ENCODE measurements around the gene GUCA1C. TPM values are rescaled to one million over a fixed set of nuclear protein-coding genes. Genes with fewer than 3 reads are reported as not detected.

GUCA1C gene
- total RNA-seq, 1 experiment from 2014 or later, result not detected

DNA sequence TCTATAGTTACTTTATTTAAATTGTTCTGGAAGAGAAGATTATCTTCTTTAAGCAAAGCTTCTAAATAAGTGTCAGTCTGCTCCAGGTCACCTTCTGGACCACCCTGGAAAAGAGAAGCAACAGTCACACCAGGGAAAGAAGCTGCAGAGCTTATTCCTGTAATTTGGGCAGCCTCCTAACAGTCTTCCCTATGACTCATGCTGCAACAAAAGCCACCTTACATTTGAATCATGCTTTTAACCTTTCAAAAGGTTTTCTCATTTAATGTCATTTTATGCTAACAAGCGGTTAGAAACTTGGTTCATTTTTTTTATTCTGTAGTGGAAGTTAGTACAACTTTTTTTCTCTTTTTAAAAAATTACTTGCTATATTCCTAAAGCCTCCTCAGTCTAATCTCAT, 5.3 kb upstream of the GUCA1C start:
- H3K36me3 ChIP-seq (ENCODE audit: control insufficient read depth, insufficient read depth, low read length), result no peaks in the 10 kb centered on the region
- Mint-ChIP-seq H3K4me1 (ENCODE audit: low read depth, unreplicated experiment) (no peaks in the 10 kb centered on the region), H3K4me3 (ENCODE audit: unreplicated experiment) (no peak overlapping the region), H3K36me3 (ENCODE audit: insufficient read depth, unreplicated experiment) (no peaks in the 10 kb centered on the region), H3K27me3 (ENCODE audit: insufficient read depth, unreplicated experiment) (no peaks in the 10 kb centered on the region), H3K27ac (ENCODE audit: unreplicated experiment) (no peak overlapping the region), H3K9me3 (ENCODE audit: unreplicated experiment) (no peaks in the 10 kb centered on the region)
- H3K27me3 ChIP-seq (replicated peaks; ENCODE audit: control insufficient read depth, insufficient read depth, low read length), result no peaks in the 10 kb centered on the region
- BruUV-seq (replicated peaks), result no TSS peak
- TF ChIP-seq, protein P1, sequence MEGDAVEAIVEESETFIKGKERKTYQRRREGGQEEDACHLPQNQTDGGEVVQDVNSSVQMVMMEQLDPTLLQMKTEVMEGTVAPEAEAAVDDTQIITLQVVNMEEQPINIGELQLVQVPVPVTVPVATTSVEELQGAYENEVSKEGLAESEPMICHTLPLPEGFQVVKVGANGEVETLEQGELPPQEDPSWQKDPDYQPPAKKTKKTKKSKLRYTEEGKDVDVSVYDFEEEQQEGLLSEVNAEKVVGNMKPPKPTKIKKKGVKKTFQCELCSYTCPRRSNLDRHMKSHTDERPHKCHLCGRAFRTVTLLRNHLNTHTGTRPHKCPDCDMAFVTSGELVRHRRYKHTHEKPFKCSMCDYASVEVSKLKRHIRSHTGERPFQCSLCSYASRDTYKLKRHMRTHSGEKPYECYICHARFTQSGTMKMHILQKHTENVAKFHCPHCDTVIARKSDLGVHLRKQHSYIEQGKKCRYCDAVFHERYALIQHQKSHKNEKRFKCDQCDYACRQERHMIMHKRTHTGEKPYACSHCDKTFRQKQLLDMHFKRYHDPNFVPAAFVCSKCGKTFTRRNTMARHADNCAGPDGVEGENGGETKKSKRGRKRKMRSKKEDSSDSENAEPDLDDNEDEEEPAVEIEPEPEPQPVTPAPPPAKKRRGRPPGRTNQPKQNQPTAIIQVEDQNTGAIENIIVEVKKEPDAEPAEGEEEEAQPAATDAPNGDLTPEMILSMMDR (IDR thresholded peaks at IDR 0.05; ENCODE audit: insufficient read depth in 1 of 2, low read depth in 1 of 2, low read length in 1 of 2, severe bottlenecking in 1 of 2, unreplicated experiment in 1 of 2), result no peak
- no peak overlapping the region for H3K4me3 ChIP-seq (ENCODE audit: low read depth, low read length)
- H3K9me3 ChIP-seq, result no peaks in the 10 kb centered on the region
- ChIA-PET CTCF (no interaction called here), POLR2A (no interaction called here)
- intact Hi-C loops (cut with micrococcal nuclease; ENCODE audit: unreplicated experiment), result no loop called here
- no peaks in the 10 kb centered on the region for H3K4me1 ChIP-seq
- no peak for DNase-seq

DNA sequence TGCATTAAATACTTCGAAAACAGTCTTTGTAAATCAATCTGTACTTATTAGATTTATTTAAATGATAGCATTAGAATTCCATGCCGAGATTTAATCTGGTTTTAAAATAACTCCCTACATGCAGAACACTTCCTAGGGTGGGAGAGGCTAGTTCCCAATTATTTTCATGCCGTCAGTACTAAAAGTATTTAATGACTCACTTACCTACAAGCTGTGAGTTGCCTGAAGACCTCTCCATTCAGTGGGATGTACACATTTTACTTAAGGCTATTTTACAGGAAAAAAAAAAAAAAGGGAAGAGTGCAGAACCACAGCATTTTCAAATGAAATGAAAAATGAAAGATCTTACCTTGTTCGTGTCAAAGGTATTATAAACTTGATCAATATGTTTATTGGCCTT, 469 bp downstream of the GUCA1C start:
- H3K4me3 Mint-ChIP-seq (ENCODE audit: unreplicated experiment), result no peak overlapping the region
- no TSS peak for BruUV-seq (replicated peaks)
- intact Hi-C loops (cut with micrococcal nuclease; ENCODE audit: unreplicated experiment), result no loop called here
- Histone ChIP-seq H3K36me3 (ENCODE audit: control insufficient read depth, insufficient read depth, low read length) (no peaks in the 10 kb centered on the region), H3K9me3 (no peaks in the 10 kb centered on the region), H3K4me3 (ENCODE audit: low read depth, low read length) (no peak overlapping the region), H3K27me3 (replicated peaks; ENCODE audit: control insufficient read depth, insufficient read depth, low read length) (no peaks in the 10 kb centered on the region), H3K4me1 (no peaks in the 10 kb centered on the region)
- peaks cover under 1% of the 10 kb centered on the region for H3K4me1 Mint-ChIP-seq (ENCODE audit: low read depth, unreplicated experiment)
- no peaks in the 10 kb centered on the region for H3K36me3 Mint-ChIP-seq (ENCODE audit: insufficient read depth, unreplicated experiment)
- CTCF ChIA-PET, result no interaction called here
- no peaks in the 10 kb centered on the region for H3K27me3 Mint-ChIP-seq (ENCODE audit: insufficient read depth, unreplicated experiment)
- H3K27ac Mint-ChIP-seq (ENCODE audit: unreplicated experiment), result no peak overlapping the region
- H3K9me3 Mint-ChIP-seq (ENCODE audit: unreplicated experiment), result peaks cover 5% of the 10 kb centered on the region
- no peak for DNase-seq
- POLR2A ChIA-PET, result no interaction called here
- TF ChIP-seq, protein P1 (IDR thresholded peaks at IDR 0.05; ENCODE audit: insufficient read depth in 1 of 2, low read depth in 1 of 2, low read length in 1 of 2, severe bottlenecking in 1 of 2, unreplicated experiment in 1 of 2), result no peak

- no peaks in the 10 kb centered on the region for H3K36me3 ChIP-seq (ENCODE audit: control insufficient read depth, insufficient read depth, low read length)
- H3K36me3 Mint-ChIP-seq (ENCODE audit: insufficient read depth, unreplicated experiment), result no peaks in the 10 kb centered on the region
- intact Hi-C loops (cut with micrococcal nuclease; ENCODE audit: unreplicated experiment), result no loop called here
- BruUV-seq (replicated peaks), result no TSS peak
- no peaks in the 10 kb centered on the region for H3K27me3 ChIP-seq (replicated peaks; ENCODE audit: control insufficient read depth, insufficient read depth, low read length)
- no peak overlapping the region for H3K4me3 ChIP-seq (ENCODE audit: low read depth, low read length)
- POLR2A ChIA-PET, result no interaction called here
- H3K9me3 ChIP-seq, result no peaks in the 10 kb centered on the region
- H3K9me3 Mint-ChIP-seq (ENCODE audit: unreplicated experiment), result peaks cover 10% of the 10 kb centered on the region
- TF ChIP-seq, protein P1 (IDR thresholded peaks at IDR 0.05; ENCODE audit: insufficient read depth in 1 of 2, low read depth in 1 of 2, low read length in 1 of 2, severe bottlenecking in 1 of 2, unreplicated experiment in 1 of 2), result no peak
- CTCF ChIA-PET, result no interaction called here
- DNase-seq, result no peak
- peaks cover 5% of the 10 kb centered on the region for H3K4me1 Mint-ChIP-seq (ENCODE audit: low read depth, unreplicated experiment)
- H3K27ac Mint-ChIP-seq (ENCODE audit: unreplicated experiment), result no peak overlapping the region
- H3K4me3 Mint-ChIP-seq (ENCODE audit: unreplicated experiment), result no peak overlapping the region
- no peaks in the 10 kb centered on the region for H3K4me1 ChIP-seq
- H3K27me3 Mint-ChIP-seq (ENCODE audit: insufficient read depth, unreplicated experiment), result no peaks in the 10 kb centered on the region
These were observed 1.7 kb downstream of the GUCA1C start for GRCh38 chr3:108951820-108952501.
